Cardiac muscle cell (in vitro differentiated cells and primary cell): ENCODE measurements around the gene LILRA1. TPM values are rescaled to one million over a fixed set of nuclear protein-coding genes. Genes with fewer than 3 reads are reported as not detected.

ENCODE experiments used
- DNase-seq, 2 donors: peaks; one replicate each; pipeline versions ENCODE4 v3.0.0 to v3.0.0-alpha.2; 2010 to 2017; ENCODE audit warnings: low read depth in 1 of 2, low spot score in 1 of 2
- H3K27ac ChIP-seq: fragments of 200-600 bp; sonication (generic); 2 replicates; pipeline ENCODE4 v1.5.1; 2016
- H3K27me3 ChIP-seq: fragments of 200-600 bp; sonication (generic); 2 replicates; pipeline ENCODE4 v1.6.0; 2016; ENCODE audit warnings: control low read depth
- H3K36me3 ChIP-seq: fragments of 200-600 bp; sonication (generic); 2 replicates; pipeline ENCODE4 v1.5.1; 2016; ENCODE audit warnings: control low read depth
- H3K4me1 ChIP-seq: fragments of 200-600 bp; sonication (generic); 2 replicates; pipeline ENCODE4 v1.8.1; 2017; ENCODE audit warnings: low read depth, mild to moderate bottlenecking, mixed run types
- H3K4me3 ChIP-seq: fragments of 200-600 bp; sonication (generic); 2 replicates; pipeline ENCODE4 v1.5.1; 2016; ENCODE audit warnings: mild to moderate bottlenecking
- H3K9me3 ChIP-seq: fragments of 200-600 bp; sonication (generic); 2 replicates; pipeline ENCODE4 v1.5.1; 2017; ENCODE audit warnings: low read depth, mild to moderate bottlenecking, control low read depth
- polyA plus RNA-seq: library from polyadenylated mRNA; unstranded; fragments of >200 nt; fragmentation: Nextera tagmentation; extraction: Ambion mirVana; gene quantifications from 2 replicates; pipeline ENCODE4 v1.2.1, GENCODE V29; 2016
- total RNA-seq: library from RNA; depleted of rRNA; stranded (reverse); fragments of >200 nt; gene quantifications from 2 replicates; pipeline ENCODE4 v1.2.3, GENCODE V29; 2016
- TF ChIP-seq, protein P1 (sequence below): IDR thresholded peaks from 2 replicates; pipeline ENCODE4 v1.5.1; 2012; ENCODE audit warnings: low read depth, mild to moderate bottlenecking, low read length

Gene LILRA1
- total and polyA plus RNA-seq, 2 experiments from 2014 or later: not detected

DNA sequence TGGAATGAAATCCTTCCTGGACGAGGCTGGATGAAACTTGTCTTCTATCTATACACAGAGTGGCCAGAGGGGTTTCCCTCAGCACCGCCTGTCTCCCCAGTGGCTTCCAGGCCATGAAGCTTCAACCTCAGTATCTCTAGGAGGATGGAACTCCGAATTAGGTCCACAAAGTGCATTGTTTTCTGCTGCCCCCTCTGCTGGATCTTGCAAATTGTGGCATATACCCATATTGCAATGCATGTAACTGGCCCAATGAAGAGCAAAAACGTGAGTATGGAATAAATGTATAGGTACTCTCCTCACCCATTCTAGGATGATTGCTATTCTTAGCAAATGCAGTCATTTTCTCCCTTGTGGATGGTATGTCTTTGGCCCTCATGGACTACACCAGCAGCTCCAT is 54.7 kb downstream of the LILRA1 start:
- H3K27ac ChIP-seq: no peak overlapping the region
- no peaks in the 10 kb centered on the region for H3K36me3 ChIP-seq
- TF ChIP-seq, protein P1, sequence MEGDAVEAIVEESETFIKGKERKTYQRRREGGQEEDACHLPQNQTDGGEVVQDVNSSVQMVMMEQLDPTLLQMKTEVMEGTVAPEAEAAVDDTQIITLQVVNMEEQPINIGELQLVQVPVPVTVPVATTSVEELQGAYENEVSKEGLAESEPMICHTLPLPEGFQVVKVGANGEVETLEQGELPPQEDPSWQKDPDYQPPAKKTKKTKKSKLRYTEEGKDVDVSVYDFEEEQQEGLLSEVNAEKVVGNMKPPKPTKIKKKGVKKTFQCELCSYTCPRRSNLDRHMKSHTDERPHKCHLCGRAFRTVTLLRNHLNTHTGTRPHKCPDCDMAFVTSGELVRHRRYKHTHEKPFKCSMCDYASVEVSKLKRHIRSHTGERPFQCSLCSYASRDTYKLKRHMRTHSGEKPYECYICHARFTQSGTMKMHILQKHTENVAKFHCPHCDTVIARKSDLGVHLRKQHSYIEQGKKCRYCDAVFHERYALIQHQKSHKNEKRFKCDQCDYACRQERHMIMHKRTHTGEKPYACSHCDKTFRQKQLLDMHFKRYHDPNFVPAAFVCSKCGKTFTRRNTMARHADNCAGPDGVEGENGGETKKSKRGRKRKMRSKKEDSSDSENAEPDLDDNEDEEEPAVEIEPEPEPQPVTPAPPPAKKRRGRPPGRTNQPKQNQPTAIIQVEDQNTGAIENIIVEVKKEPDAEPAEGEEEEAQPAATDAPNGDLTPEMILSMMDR: no peak
- no peaks in the 10 kb centered on the region for H3K27me3 ChIP-seq
- H3K4me3 ChIP-seq: no peak overlapping the region
- DNase-seq: no peak
- H3K9me3 ChIP-seq: no peaks in the 10 kb centered on the region
- H3K4me1 ChIP-seq: no peaks in the 10 kb centered on the region

DNA sequence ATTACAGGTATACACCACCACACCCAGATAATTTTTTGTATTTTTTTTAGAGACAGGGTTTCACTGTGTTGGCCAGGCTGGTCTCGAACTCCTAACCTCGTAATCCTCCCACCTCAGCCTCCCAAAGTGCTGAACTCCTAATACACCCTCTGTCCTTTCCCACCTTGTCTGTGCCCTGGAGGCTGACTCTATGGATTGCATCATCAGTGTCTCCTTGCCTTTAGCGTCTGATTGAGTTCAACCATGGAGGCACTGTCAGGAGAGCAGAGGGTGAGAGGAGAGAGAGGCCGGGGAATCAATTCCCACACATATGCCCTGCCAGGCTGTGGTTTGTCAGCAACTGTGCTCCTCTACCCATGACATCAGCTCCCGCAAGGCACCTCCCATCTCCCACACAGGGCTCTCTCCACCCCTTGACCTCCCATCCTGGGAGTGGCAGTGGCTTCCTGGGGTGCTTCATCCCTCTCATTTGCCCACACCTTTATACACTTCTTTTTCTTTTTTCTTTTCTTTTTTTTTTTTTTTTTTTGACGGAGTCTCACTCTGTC is 56.8 kb downstream of the LILRA1 start:
- H3K4me1 ChIP-seq: no peaks in the 10 kb centered on the region
- TF ChIP-seq, protein P1: no peak
- H3K4me3 ChIP-seq: no peak overlapping the region
- no peak overlapping the region for H3K27ac ChIP-seq
- no peaks in the 10 kb centered on the region for H3K27me3 ChIP-seq
- no peaks in the 10 kb centered on the region for H3K36me3 ChIP-seq
- no peak for DNase-seq
- H3K9me3 ChIP-seq: no peaks in the 10 kb centered on the region

Other genes with a start within 250 kb of the LILRA1 start
- gene LAIR1, start 228.7 kb upstream of the LILRA1 start, total RNA-seq: not detected in 2 replicates
- not detected in 2 replicates for gene LAIR1, start 228.7 kb upstream of the LILRA1 start, polyA plus RNA-seq
- 2.6 TPM in 1 of 2 replicates, not detected in the other for gene TTYH1, start 178.2 kb upstream of the LILRA1 start, total RNA-seq
- gene TTYH1, start 178.2 kb upstream of the LILRA1 start, polyA plus RNA-seq: 1.1 TPM in 2 replicates
- 66.2 and 171 TPM in 2 replicates for gene LENG8, start 144.4 kb upstream of the LILRA1 start, total RNA-seq
- 78.4 and 92.8 TPM in 2 replicates for gene LENG8, start 144.4 kb upstream of the LILRA1 start, polyA plus RNA-seq
- gene LENG9, start 129.9 kb upstream of the LILRA1 start, total RNA-seq: 6.3 and 7.6 TPM in 2 replicates
- 0.77 TPM in 1 of 2 replicates, not detected in the other for gene LENG9, start 129.9 kb upstream of the LILRA1 start, polyA plus RNA-seq
- 24.6 and 46.6 TPM in 2 replicates for gene CDC42EP5, start 120.3 kb upstream of the LILRA1 start, total RNA-seq
- gene CDC42EP5, start 120.3 kb upstream of the LILRA1 start, polyA plus RNA-seq: 28.2 and 42.4 TPM in 2 replicates
- gene LAIR2, start 90.8 kb upstream of the LILRA1 start, total RNA-seq: not detected in 2 replicates
- gene LAIR2, start 90.8 kb upstream of the LILRA1 start, polyA plus RNA-seq: not detected in 2 replicates
- not detected in 2 replicates for gene LILRA2, start 19.8 kb upstream of the LILRA1 start, total RNA-seq
- gene LILRA2, start 19.8 kb upstream of the LILRA1 start, polyA plus RNA-seq: not detected in 2 replicates
- gene LILRB1, start 36.9 kb downstream of the LILRA1 start, total RNA-seq: not detected in 2 replicates
- not detected in 2 replicates for gene LILRB1, start 36.9 kb downstream of the LILRA1 start, polyA plus RNA-seq
- not detected in 2 replicates for gene LILRB4, start 69.4 kb downstream of the LILRA1 start, total RNA-seq
- not detected in 2 replicates for gene LILRB4, start 69.4 kb downstream of the LILRA1 start, polyA plus RNA-seq
- not detected in 2 replicates for gene KIR3DL3, start 130.8 kb downstream of the LILRA1 start, total RNA-seq
- gene KIR3DL3, start 130.8 kb downstream of the LILRA1 start, polyA plus RNA-seq: not detected in 2 replicates
- gene KIR2DL3, start 144.9 kb downstream of the LILRA1 start, total RNA-seq: not detected in 2 replicates
- gene KIR2DL3, start 144.9 kb downstream of the LILRA1 start, polyA plus RNA-seq: not detected in 2 replicates
- not detected in 2 replicates for gene KIR2DL1, start 176.2 kb downstream of the LILRA1 start, total RNA-seq
- not detected in 2 replicates for gene KIR2DL1, start 176.2 kb downstream of the LILRA1 start, polyA plus RNA-seq
- not detected in 2 replicates for gene KIR2DL4, start 210.0 kb downstream of the LILRA1 start, total RNA-seq
- not detected in 2 replicates for gene KIR2DL4, start 210.0 kb downstream of the LILRA1 start, polyA plus RNA-seq
- not detected in 2 replicates for gene KIR3DL1, start 222.8 kb downstream of the LILRA1 start, total RNA-seq
- gene KIR3DL1, start 222.8 kb downstream of the LILRA1 start, polyA plus RNA-seq: not detected in 2 replicates
- not detected in 2 replicates for gene KIR2DS4, start 239.0 kb downstream of the LILRA1 start, total RNA-seq
- gene KIR2DS4, start 239.0 kb downstream of the LILRA1 start, polyA plus RNA-seq: not detected in 2 replicates